Breast epithelium (tissue), 3 donors: Measurements from ENCODE around the gene TOX3.

ENCODE experiments used
- CTCF ChIP-seq, 3 donors: fragments of 450-650 bp; IDR thresholded peaks; one replicate each; pipeline ENCODE4 v1.5.1; 2016 to 2017; ENCODE audit warnings: antibody characterized with exemption in 3 of 3, mild to moderate bottlenecking in 3 of 3, moderate library complexity in 3 of 3
- POLR2A ChIP-seq: fragments of 450-650 bp; IDR thresholded peaks from one replicate; pipeline ENCODE4 v1.6.1; 2016; ENCODE audit warnings: antibody characterized with exemption, mild to moderate bottlenecking, moderate library complexity

- no peak for TF ChIP-seq POLR2A
- TF ChIP-seq CTCF (IDR thresholded peaks at IDR 0.05), result no peak
Measured at GRCh38 chr16:52518884-52519283, 28.1 kb downstream of the TOX3 start.
